Measurements from ENCODE around the gene MORN4. TPM values are rescaled to one million over a fixed set of nuclear protein-coding genes. Genes with fewer than 3 reads are reported as not detected.

MORN4 gene
- total and polyA plus RNA-seq, 9 of the 15 experiments (the other 6 are each of a cell fraction or from before 2014, with no cell fraction given) = 8.3 to 23.9 (median 11.7) TPM

- 12% methylated on average over 6 of the region's 9 CpGs for WGBS (ENCODE audit: insufficient coverage, low coverage, missing lambda C conversion rate)
- CTCF ChIA-PET (ENCODE audit: low intra/inter-chr PET ratio) = no interaction called here
- POLR2A ChIA-PET = no interaction called here
- TF ChIP-seq NFATC3 (IDR thresholded peaks at IDR 0.05) (no peak), RBM22 (IDR thresholded peaks at IDR 0.05; ENCODE audit: low read depth, low read length, poor library complexity, severe bottlenecking) (no peak), RAD21 (CRISPR knock-in tag; conservative IDR thresholded peaks at IDR 0.05 in 1 of 2, IDR thresholded peaks at IDR 0.05 in 1 of 2) (no peak), ADNP (tag; IDR thresholded peaks at IDR 0.05) (no peak), EWSR1 (IDR thresholded peaks at IDR 0.05; ENCODE audit: borderline replicate concordance, low read depth, partially characterized antibody) (no peak), POLR2A (conservative IDR thresholded peaks at IDR 0.05) (no peak), PPARD (CRISPR knock-in tag; IDR thresholded peaks at IDR 0.05) (no peak), ZNF232 (CRISPR knock-in tag; IDR thresholded peaks at IDR 0.05) (no peak), TRIM28 (IDR thresholded peaks at IDR 0.05) (no peak), YY1 (IDR thresholded peaks at IDR 0.05; ENCODE audit: borderline replicate concordance in 1 of 3, control insufficient read depth in 1 of 3, extremely low read depth in 1 of 3, insufficient read depth in 3 of 3, insufficient read length in 1 of 3, insufficient replicate concordance in 2 of 3, low read depth in 1 of 3, low read length in 2 of 3) (no peak), ZBTB17 (CRISPR knock-in tag; IDR thresholded peaks at IDR 0.05) (no peak)
- TF ChIP-seq, protein P1, sequence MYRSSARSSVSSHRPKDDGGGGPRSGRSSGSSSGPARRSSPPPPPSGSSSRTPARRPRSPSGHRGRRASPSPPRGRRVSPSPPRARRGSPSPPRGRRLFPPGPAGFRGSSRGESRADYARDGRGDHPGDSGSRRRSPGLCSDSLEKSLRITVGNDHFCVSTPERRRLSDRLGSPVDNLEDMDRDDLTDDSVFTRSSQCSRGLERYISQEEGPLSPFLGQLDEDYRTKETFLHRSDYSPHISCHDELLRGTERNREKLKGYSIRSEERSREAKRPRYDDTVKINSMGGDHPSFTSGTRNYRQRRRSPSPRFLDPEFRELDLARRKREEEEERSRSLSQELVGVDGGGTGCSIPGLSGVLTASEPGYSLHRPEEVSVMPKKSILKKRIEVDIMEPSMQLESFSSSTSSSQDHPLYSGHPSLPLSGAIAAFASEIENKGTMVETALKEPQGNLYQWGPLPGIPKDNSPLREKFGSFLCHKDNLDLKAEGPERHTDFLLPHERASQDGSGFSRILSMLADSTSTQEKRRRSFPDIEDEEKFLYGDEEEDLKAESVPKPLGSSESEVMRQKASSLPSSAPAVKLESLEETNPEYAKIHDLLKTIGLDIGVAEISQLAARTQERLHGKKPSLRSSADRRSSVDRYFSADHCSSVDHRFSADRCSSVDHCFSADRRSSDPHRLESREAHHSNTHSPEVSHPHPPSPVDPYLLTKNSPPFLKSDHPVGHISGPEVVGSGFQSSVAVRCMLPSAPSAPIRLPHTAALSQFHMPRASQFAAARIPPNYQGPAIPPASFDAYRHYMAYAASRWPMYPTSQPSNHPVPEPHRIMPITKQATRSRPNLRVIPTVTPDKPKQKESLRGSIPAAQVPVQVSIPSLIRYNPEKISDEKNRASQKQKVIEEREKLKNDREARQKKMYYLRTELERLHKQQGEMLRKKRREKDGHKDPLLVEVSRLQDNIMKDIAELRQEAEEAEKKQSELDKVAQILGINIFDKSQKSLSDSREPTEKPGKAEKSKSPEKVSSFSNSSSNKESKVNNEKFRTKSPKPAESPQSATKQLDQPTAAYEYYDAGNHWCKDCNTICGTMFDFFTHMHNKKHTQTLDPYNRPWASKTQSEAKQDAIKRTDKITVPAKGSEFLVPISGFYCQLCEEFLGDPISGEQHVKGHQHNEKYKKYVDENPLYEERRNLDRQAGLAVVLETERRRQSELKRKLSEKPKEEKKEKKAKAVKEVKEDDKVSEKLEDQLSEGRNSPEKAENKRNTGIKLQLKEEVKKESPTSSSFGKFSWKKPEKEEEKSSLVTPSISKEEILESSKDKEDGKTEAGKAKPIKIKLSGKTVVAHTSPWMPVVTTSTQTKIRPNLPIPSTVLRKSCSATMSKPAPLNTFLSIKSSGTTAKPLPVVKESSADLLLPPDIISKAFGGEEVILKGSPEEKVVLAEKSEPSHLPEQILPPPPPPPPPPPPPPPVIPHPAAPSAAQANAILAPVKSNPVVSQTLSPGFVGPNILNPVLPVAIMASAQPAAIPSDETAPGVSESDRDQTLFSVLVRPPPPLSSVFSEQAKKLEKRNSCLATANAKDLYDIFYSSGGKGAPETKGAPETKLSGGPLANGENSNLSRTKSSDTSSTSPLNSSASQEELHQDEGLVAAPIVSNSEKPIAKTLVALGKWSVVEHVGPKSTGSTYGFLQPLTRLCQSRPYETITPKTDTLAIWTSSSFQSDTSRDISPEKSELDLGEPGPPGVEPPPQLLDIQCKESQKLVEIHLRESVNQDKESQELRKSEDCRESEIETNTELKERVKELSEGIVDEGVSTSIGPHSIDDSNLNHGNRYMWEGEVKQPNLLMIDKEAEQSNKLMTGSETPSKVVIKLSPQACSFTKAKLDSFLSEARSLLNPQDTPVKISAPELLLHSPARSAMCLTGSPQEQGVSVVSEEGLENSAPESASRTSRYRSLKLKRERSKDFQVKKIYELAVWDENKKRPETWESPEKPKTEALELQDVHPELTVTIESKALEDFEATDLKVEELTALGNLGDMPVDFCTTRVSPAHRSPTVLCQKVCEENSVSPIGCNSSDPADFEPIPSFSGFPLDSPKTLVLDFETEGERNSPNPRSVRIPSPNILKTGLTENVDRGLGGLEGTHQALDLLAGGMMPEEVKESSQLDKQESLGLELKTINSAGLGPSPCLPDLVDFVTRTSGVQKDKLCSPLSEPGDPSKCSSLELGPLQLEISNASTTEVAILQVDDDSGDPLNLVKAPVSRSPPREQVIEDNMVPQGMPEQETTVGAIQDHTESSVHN (IDR thresholded peaks at IDR 0.05; ENCODE audit: borderline replicate concordance in 1 of 2, low read depth in 1 of 2) = no peak
- TF ChIP-seq, protein P2, sequence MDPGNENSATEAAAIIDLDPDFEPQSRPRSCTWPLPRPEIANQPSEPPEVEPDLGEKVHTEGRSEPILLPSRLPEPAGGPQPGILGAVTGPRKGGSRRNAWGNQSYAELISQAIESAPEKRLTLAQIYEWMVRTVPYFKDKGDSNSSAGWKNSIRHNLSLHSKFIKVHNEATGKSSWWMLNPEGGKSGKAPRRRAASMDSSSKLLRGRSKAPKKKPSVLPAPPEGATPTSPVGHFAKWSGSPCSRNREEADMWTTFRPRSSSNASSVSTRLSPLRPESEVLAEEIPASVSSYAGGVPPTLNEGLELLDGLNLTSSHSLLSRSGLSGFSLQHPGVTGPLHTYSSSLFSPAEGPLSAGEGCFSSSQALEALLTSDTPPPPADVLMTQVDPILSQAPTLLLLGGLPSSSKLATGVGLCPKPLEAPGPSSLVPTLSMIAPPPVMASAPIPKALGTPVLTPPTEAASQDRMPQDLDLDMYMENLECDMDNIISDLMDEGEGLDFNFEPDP (CRISPR knock-in tag; IDR thresholded peaks at IDR 0.05) = no peak
These were observed 55.6 kb downstream of the MORN4 start for GRCh38 chr10:97577701-97578100.

More at GRCh38 chr10:97577701-97578100, 55.6 kb downstream of the MORN4 start:
- no peak for FAIRE-seq
- in situ Hi-C loops (cut with MboI) (no loop called here), intact Hi-C loops (cut with micrococcal nuclease) (loop anchor here (10.0 kb wide), 1 partner anchor 107 kb away; the partner anchor contains the start of gene AVPI1)
- H3K27me3 ChIP-seq (ENCODE audit: control insufficient read depth in 2 of 2, insufficient read depth in 2 of 2, low read length in 2 of 2) = no peaks in the 10 kb centered on the region
- H3K4me2 ChIP-seq (ENCODE audit: insufficient read depth, low read length) = no peak overlapping the region
- H2AFZ ChIP-seq (ENCODE audit: low read depth, low read length) = no peak overlapping the region
- BruUV-seq (replicated peaks) = no TSS peak
- no peaks in the 10 kb centered on the region for H3K9me1 ChIP-seq (ENCODE audit: control insufficient read depth, insufficient read depth, low read length)
- H3K4me1 ChIP-seq (replicated peaks in 1 of 2; ENCODE audit: control insufficient read depth in 2 of 2, insufficient read depth in 2 of 2, low read length in 2 of 2) = peaks cover 2 to 8% of the 10 kb centered on the region in 2 experiments; a peak in 4 of 5 replicates
- H4K20me1 ChIP-seq (replicated peaks; ENCODE audit: control insufficient read depth, insufficient read depth, low read length) = no peaks in the 10 kb centered on the region
- H3K36me3 ChIP-seq (ENCODE audit: control insufficient read depth, insufficient read depth, low read length) = no peaks in the 10 kb centered on the region
- H3K79me2 ChIP-seq (ENCODE audit: control insufficient read depth, insufficient read depth, low read length) = no peaks in the 10 kb centered on the region
- no peak for ATAC-seq
- H3K27ac ChIP-seq (ENCODE audit: extremely low read depth, low read depth, low read length) = no peak overlapping the region
- no peak for DNase-seq (ENCODE audit: extremely low read depth in 1 of 4, low spot score in 3 of 4)
- no peak overlapping the region for H3K9ac ChIP-seq (ENCODE audit: insufficient read depth in 1 of 2, low read depth in 2 of 2, low read length in 2 of 2)
- no peak overlapping the region for H3K4me3 ChIP-seq
- H3K9me3 ChIP-seq (replicated peaks; ENCODE audit: control insufficient read depth, insufficient read depth, low read depth, low read length) = no peaks in the 10 kb centered on the region
